Measurements from ENCODE around the gene ZIC1.

Gene ZIC1

DNA sequence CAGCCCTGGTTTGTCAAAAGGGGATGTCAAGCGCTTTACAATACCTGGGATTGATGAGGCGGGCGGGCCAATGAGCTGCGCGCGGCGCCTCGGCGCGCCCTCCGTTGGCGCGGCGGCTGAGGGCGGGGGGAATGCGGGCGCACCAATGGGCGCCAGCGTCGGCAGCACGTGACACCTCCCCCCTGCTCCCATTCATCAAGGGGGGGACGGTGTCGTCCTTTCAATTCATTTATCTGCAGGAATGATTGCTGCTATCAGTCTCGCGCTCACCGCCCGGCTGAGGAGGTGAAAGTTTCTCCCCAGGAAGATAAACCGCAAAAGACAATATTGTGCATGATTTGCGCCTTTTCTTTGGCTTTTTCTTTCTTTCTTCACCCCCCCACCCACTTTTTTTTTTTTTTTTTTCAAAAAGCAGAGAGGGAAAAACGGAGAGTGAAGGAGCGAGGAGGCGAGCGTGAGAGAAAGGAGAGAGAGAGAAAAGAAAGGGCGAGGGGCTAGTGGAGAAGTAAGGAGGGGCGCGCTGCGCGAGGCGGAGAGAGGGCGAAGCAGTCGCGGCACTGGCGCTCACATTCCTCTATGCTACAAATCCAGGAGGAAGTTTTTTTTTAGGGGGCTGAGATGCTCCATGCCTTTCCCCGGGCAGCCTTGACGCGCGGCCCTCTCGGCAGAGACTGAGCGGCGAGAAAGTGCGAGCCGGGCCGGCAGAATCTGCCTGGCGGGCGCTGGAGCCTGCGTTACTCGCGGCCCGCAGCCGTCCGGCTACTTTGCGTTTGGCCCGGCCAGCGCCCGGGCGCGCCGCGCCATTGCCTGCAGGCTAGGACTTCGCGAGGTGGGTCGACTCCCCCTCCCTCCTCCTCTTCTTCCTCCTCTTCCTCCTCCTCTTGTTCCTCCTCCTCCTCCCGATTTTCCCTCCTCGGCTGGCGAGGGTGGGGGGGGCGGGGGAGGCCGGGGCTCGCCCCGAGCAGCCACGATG is at the start of gene ZIC1:
ZIC1 (plus strand) TSS at position 223 of the 973 bp plus-strand sequence; CDS start at position 971, 748 bp downstream.
- DNase-seq, result no peak

DNA sequence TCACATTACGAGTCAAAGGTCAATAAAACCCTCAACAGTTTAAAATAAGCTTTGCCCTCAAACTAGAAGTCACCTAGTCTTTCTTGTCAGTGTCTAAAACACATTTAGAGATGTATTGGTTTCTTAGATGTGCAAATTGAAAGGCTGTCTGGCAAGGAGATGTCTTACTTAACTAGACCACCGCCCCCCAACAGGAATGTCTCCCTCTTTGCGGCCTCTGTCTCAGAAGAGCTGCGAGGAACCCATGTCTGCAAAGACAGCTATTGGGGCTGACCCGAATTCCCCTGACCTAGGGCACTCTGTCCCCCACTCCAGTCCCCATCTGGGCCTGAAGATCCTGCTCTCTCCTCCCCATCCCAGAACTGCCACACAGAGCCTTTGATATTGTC is 49.1 kb upstream of the ZIC1 start:
- no peak for DNase-seq

DNA sequence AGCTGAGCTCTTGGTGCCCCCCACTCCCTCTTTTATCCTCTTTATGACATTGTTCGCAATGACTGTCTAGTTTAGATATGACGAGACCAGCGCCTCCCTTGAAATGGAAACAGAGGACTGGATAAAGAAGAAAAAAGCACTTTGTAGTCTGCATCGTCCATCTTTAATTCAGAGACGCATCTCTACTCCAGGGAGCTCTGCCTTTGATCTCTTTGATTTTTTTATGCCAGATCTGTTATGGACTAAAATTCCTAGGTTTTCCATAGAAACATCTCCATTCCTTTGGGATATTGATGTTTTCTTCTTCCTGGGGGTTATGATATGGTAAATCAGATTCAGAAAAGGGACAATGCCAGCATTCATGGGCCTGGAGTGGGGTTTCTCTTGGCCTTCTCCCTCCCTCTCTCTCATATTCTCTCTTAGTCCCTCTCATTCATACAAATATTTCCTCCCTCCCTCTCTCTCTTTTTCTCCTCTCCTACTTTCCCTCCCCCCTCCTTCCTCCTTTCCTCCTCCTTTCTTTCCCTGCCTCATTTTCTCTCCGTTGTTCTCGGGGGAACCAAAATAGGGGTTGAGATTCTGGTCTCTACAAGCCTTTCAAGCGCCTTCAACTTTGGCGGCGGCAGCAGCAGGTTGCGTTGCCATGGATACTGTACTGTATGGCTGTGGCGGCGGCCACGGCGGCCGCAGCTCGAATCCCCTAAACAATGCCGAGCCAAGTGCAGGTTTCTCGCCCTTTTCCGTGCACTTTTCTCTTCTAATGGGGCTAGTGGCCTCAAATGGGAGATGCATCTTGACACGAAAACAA is 48.3 kb upstream of the ZIC1 start:
- no peak for DNase-seq

DNA sequence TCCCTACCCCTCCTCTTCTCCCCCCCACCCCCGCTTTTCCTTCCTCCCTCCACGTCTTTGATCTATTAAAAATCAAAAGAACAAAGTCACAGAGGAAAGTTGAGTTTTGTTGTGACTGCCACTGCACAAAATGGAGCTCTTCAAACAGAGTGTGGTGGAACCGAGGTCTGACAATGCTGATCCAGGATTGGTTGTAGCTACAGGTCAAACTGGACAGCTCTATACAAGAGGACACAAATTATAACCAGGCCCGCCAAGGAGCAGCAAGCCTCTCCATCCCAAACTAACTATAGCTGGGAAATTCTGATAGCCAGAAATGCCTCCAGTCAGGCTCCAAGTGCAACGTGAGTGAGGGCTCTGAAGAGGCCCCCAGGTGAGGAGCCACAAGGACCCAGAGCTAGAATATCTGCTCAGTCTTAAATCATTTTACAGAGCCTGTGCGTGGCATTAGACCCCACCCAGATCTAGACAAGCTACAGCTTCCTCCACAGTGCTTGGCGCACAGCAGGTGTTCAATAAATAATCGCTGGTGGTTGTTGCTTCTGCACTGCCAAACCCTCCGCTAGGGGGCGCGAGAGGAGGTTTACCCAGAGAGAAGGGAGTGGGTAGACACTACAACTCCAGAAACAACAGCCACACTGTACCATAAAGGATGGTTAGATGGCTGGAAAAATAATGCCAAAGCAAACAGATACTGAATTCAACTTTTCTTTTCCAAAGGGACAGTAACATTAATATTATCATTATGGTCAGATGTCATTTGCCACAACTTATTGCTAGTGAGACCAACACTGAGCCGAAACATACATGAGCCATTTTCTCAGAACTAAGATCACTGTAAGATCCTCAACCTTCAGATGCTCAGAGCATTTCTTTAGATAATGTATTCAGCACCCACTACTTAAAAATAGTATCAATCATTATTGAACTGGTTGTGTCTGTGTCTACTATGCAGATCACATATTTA is 47.4 kb upstream of the ZIC1 start:
- DNase-seq, result peak; percentile 86

DNA sequence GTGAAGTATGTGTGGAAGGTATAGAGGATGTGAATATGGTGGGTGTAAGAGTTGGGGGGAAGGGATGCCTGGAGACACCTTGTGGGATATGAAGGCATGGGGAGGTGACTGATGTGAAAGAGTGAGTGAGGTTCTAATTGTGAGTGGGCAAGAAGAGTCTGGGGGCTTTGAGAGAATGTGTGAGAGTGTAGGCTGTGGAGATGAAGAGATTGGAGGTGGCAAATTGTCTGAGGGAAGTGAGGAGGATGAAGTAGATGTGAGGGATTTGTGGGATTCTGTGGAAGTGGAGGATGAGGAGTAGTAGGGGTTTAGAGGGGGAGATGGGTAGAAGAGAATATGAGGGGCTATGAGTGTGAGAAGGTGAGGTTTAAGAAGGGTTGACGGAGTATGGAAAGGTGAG is 44.4 kb upstream of the ZIC1 start:
- no peak for DNase-seq

DNA sequence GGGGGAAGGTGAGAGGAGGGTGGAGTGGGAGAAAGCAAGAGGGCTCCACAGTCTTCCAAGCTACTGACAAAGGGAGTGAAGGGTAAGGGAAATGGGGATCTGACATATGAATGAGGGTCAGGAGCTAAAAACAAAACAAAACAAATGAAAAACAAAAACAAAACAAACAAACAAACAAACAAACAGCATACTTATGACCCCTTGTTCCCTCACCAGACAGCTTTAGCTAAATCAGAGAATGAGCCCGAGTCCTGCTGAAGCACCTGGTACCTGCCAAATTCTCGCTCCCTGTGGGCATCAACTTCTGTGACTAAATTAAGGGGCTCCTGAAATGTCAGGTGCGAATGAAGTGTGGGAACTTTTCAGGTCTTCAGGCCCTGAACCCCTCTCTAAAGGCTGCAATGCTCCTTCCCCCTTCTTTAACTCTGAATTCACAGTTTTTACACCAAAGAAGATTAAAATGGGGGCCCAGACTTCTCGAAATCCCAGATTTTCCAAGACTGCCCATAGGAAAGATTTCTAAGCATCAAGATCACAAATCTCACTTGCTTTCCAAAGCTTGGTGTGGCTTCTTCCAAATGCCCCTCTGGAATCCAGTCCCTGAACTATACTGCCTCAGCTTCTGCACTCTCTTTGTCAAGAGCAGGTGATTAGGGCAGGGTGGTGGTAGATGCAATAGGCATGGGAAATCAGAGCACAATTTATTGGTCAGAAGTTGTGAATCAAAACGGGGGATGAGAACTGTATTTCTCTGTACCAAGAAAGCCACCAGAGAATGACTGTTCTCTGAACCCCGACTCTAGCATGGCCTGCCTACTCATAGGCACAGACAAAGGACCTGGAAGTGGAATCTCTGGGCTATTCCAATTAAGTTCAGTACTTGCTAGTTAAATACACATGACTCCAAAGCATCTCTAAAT is 43.7 kb upstream of the ZIC1 start:
- DNase-seq, result no peak

DNA sequence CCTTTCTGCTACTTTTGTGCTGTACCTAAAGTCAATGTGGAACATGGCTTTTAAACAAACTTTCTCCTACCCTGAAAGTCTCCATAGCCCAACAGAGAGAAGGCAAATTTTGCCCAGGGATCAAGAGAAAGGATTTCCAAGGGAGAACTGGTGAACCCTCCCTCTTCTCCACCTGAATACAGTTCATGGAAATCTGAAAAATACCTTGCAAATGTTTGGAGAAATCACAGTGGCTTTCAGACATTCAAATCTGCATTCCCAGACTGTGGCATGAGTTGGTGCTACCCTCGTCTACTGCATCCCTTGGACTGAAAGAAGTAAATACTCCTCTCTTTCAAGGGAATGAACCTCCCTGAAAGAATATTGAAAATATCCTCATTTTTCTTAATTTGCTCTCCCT is 41.5 kb upstream of the ZIC1 start:
- no peak for DNase-seq

DNA sequence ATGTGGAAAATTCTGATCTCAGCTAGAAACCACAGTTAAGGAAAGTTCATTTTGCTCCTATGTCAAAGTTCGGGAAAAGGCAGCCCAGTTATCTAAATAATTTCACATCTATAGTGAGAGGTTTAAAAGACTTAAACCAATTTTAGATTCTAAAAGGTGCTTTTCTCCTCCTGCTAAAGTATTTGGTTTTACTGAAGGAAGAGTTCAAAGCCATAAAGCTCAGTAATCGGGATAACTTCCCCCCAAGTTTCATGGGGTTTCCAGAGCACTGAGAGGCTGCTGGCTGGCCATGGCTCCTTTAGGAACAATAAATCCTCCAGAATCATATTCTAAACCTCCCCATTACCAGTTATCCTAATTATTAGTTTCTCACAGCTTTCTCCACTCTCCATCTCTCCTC is 41.0 kb upstream of the ZIC1 start:
- no peak for DNase-seq

DNA sequence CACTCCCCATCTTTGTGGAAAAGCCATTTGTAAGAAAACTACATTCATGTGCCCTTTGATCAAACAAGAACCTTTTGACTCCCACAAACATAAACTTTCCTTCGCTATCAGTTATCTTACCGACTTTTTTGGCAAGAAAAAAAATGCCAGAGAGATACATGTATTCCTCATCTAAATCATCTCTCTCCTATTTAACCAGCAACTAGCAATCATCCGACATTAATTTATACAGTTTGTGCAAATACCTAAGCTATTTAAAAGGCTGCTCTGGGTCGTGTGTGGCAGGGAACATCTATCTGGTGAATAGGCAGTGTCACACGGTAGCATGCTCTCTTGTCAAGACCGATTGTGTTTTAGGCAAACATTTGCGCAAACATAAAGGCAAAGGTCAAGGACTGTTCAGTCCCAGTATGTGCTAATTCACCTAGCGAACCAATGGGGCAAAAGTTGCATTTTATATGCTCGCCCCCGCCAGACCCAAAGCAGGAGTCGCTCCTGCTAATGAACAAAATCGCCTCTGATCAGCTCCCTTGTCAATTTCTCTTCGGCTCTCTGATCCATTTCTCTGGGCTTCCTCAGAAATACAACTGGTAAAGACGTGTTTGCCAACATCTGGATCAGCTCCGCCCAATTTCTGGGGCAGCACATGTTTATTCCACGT is 40.5 kb upstream of the ZIC1 start:
- DNase-seq, result no peak

DNA sequence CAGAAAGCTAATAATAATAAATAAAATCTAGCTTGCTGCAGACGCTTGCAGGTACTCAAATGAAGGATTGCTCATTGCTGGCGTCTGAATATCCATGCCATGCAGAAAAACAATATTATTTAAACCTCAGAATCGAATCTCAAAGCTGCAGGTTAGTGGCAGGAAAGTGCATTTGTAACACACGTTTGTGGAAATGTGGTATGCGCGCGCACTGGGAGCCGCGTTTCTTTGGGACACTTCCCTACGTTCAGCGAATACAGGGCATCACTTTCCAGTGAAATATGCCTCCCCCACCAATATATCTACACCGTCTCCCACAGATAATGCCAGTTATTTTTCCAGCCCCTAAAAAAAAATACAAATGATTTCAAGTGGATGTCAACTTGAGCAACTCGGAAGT is 39.9 kb upstream of the ZIC1 start:
- no peak for DNase-seq

DNA sequence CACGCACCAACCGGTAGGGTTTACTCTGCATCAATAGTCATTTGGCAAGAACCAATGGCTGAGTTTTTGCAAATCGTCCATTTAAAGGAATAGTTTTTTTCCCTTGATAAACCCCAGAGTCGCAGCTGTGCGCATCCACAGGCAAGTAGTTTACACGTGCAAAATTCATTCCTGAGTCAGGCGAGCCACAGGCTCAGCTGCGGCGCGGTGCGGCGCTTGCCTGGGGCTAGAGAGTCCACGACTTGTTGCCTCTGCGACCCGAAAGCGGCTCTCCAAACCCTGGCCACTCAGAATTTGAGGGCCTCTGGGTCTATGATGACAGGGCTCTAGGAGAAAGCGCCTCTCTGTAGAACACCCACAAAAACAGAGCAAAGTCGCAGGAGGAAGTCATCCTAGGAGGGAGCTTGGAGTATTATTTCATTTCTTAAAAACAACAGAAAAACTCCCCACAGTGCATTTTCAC is 39.5 kb upstream of the ZIC1 start:
- no peak for DNase-seq

DNA sequence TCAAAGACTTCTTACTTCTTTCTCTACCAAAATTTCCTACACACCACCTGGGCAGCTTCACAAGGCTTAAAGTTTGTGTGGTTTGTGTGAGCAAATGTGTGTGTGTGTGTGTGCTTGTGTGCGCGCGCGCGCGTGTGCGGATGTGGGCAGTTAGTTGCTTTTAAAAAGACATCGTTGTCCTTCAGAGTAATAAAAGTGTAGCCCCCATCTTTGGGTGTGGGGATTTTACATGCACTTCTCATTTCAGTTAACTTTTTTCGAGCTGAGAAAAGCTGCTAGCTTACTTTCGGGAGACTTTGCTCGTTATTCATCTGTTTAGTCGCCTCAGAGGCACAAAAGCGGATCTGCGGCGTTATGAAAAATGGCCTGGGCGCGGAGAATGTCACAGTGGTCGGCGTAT is 38.8 kb upstream of the ZIC1 start:
- DNase-seq, result no peak

DNA sequence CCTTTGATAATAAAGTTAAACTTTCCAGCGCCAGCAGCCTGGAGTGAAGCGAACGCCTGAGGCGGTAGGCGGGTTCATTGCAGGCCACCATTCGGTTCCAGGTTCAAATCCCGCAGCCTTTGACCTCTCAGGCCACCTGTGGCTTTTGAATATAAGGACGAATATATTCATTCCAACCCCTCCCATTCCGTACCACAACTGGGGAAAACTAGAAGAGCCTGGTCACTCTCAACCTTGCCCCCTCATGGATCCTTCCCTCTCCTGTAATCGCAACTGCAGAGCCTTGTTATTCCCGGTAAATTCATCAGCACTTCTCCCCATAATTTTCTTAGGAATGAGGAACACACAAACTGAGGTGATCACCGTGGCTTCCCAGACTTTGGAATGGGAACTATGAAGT is 38.0 kb upstream of the ZIC1 start:
- DNase-seq, result no peak

DNA sequence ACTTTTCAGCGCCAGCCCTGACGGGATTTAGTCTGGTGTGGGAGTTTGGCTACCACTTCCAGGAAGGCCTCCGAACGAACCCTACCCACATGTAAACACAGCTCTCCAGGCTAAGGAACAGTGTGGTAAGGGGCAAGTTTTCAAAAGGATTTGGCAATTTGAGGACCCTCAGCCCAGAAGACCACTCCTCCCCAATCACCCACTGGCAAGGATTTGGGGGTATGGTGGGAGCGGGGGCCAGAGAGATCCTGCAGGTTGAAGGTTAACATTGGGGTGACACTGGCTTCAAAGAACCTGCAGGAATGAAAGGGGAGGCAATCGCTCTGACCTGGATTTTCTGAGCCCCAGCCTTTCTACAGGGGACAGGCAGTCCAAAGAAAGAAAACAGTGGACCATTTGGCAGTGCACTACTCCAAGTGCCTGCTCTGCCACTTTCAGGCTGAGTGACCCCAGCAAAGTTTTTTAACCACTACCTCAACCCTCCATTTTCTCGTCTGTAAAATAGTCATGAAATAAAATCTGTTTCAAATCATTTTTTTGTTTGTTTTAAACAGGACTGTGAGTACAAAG is 37.3 kb upstream of the ZIC1 start:
- no peak for DNase-seq

DNA sequence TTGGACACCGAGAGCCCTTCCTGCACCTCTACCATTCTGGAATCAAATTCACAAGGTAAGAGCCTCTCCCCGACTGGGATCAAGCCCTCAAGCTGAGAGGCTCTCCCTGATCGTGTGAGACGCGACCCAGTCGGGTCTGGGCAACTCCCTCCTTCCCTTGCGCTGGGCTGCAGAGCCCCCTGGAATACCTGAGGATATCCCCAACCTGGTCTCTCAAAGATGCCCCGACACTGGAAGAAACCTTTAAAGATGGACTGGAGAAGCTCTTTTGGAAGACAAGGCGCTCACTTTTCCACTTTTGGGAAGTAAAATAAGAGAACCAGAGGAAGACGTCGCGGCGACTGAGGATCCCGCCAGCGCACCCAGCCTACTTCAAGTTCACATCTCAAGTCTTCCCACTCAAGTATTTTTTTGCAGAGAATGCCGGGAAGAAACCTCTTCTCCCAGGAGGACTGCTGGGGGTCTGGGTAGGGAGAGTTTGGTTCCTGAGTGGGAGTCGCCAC is 36.6 kb upstream of the ZIC1 start:
- no peak for DNase-seq

DNA sequence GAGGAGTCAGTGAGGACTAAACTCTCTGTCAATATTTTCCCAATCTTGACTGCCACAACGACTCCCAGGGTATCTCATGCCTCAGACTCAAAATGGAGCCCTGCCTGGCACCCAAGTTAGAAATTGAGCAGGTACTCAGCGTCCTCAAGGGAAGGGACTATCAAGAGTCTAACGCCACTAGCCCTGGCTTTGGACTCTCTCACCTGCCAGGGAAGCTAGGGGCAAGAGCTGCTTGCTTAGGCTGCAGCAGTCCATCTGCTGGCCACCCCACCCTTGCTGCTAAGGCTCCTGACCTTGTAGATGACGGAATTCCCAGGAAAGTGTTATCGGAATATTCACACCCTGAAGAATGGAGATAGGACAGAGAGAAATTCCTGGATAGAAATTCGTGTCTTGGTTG is 35.9 kb upstream of the ZIC1 start:
- DNase-seq, result no peak

DNA sequence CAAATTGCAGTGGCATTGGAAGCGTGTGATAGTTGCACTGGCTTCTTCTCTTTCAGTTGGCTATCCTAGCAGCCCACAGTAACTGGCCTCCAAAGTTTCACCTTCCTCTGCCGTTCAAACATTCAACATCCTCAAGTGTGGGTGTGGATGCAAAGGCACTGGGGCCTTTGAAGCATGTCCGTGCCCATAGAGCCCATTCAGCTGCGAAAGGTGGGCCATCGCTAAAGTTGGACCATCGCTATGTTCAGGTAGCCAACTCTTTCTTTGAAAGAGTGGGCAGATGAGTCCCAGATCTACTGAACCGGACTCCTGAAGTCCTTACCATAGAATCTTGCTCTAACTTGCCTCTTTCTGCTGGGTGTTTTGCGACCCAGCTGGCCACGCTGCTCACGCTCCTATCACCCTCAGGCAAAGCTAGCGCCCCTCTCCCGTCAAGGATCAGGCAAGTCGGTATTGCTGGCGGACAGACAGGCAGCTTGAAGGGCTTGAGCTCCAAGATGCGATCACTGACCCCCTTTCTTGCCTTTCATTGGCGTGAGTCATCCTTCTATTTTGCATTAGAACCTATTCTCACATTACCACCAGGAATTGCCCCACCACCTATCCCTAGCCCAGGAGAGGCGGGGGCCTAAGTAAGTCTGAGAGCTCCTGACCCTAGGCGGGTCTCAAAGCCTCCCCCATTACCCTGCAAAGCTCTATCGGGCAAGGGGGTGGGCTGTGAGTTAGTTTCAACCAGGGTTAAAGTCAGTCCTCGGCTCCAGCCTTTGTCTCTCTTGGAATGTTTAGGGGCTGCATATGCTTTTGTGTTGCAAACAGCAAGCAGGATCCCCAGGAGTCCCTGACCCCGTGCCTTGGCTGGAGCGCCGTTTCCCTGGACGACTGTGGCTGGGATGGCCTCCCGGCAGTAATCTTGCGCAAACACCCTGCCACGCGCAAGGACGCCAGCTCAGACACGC is 31.5 kb upstream of the ZIC1 start:
- no peak for DNase-seq

DNA sequence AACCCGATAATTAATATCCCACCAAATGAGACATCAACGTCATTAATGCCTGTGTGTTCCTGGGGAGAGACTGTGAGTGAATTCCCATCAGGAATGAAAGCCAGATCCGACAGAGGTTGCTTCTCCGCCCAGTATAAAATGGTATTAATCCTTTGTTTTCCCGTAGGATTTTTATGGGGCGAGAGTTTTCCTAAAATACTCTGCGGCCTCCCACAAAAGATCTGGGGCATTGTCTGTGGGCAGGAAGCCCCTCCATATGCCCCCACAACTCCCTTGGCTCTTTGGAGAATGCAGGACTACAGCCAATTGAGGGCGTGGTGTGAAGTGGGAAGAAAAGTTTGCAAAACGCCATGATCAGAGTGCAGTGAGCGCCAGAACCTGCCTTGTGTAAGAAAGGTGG is 29.5 kb upstream of the ZIC1 start:
- DNase-seq, result no peak

DNA sequence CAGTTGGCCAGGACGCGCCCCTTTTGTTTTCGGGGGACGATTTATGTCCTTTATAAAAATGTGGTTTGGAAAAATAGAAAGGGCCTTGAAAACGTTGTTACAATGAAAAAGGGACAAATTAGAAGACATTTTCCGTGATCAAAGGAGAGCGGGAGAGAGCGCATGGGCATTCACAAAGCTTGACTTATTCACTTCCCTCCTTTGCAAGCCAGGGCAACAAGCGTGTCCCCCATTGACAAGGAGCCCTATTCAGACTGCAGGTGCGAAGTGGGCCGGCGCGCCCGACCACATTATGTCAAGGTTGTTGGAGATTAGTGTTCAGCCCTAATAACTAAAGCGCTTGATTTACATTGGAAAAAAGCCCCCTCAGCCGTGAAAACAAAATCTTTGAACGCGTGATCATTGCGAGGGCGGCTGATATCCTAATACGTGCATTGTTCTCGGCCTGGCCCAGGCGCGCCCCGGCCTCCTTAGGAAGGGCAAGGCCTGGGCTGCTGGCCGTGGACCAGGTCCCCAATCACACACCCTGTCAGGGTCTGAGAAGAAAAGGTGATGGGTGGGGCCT is 28.7 kb upstream of the ZIC1 start:
- no peak for DNase-seq

Data from activated CD8-positive, alpha-beta memory T cell treated with anti-CD3 and anti-CD28 coated beads, Interleukin-2, amount 50 U/mL, for 48 hours (primary cell).